DND-41 (cell line): ENCODE results near the gene SLC6A18.

Source experiments
- ATAC-seq: fragments of 200-7000 bp; cut with Tn5 transposase; 3 replicates; pipeline ENCODE4 v1.9.1; 2021; ENCODE audit warnings: low read depth; ENCODE audit not compliant: insufficient read depth
- DNase-seq: peaks from one replicate; pipeline ENCODE4 v3.0.0-alpha.2; 2020
- H2AFZ ChIP-seq: 2 replicates; pipeline ENCODE4 v1.6.0; 2012; ENCODE audit warnings: low read depth, low read length
- H3K27ac ChIP-seq: 2 replicates; pipeline ENCODE4 v1.5.1; 2012; ENCODE audit warnings: low read length, inconsistent platforms
- H3K27me3 ChIP-seq: fragments of 200-600 bp; sonication (generic); 2 replicates; pipeline ENCODE4 v1.6.0; 2012; ENCODE audit warnings: low read length, mild to moderate bottlenecking, inconsistent platforms; ENCODE audit not compliant: insufficient read depth, poor library complexity
- H3K36me3 ChIP-seq: 2 replicates; pipeline ENCODE4 v1.5.1; 2012; ENCODE audit warnings: low read length, inconsistent platforms; ENCODE audit not compliant: insufficient read depth
- H3K4me1 ChIP-seq: 2 replicates; pipeline ENCODE4 v1.5.1; 2012; ENCODE audit warnings: mild to moderate bottlenecking, low read length; ENCODE audit not compliant: insufficient read depth
- H3K4me2 ChIP-seq: 2 replicates; pipeline ENCODE4 v1.6.0; 2012; ENCODE audit warnings: mild to moderate bottlenecking, moderate library complexity, low read length, inconsistent platforms; ENCODE audit not compliant: insufficient read depth
- H3K4me3 ChIP-seq, 2 experiments: fragments of 200-600 bp in 1 of 2; shearing (Covaris generic) in 1 of 2; 2 replicates each; pipeline ENCODE4 v1.5.1; 2012 to 2016; ENCODE audit warnings: inconsistent platforms in 2 of 2, low read length in 2 of 2, mild to moderate bottlenecking in 2 of 2, low read depth in 1 of 2, moderate library complexity in 1 of 2
- H3K79me2 ChIP-seq: 2 replicates; pipeline ENCODE4 v1.6.0; 2012; ENCODE audit warnings: low read length, inconsistent platforms; ENCODE audit not compliant: insufficient read depth
- H3K9ac ChIP-seq: 2 replicates; pipeline ENCODE4 v1.6.0; 2012; ENCODE audit warnings: low read depth, mild to moderate bottlenecking, inconsistent platforms, low read length, moderate library complexity
- H3K9me3 ChIP-seq: 2 replicates; pipeline ENCODE4 v1.5.1; 2012; ENCODE audit warnings: low read length, moderate library complexity, mild to moderate bottlenecking, inconsistent platforms; ENCODE audit not compliant: insufficient read depth, severe bottlenecking
- H4K20me1 ChIP-seq: 2 replicates; pipeline ENCODE4 v1.6.0; 2012; ENCODE audit warnings: low read length; ENCODE audit not compliant: insufficient read depth
- EZH2 ChIP-seq: IDR thresholded peaks from 3 replicates; pipeline ENCODE4 v1.6.1; 2012; ENCODE audit warnings: borderline replicate concordance, low read depth, mild to moderate bottlenecking, moderate library complexity, low read length, inconsistent platforms; ENCODE audit not compliant: severe bottlenecking
- TF ChIP-seq, protein P1 (sequence below): IDR thresholded peaks from 2 replicates; pipeline ENCODE4 v1.5.1; 2012; ENCODE audit warnings: borderline replicate concordance, low read length, moderate library complexity, mild to moderate bottlenecking; ENCODE audit not compliant: poor library complexity, severe bottlenecking; ENCODE audit errors: extremely low read depth

The SLC6A18 gene

DNA sequence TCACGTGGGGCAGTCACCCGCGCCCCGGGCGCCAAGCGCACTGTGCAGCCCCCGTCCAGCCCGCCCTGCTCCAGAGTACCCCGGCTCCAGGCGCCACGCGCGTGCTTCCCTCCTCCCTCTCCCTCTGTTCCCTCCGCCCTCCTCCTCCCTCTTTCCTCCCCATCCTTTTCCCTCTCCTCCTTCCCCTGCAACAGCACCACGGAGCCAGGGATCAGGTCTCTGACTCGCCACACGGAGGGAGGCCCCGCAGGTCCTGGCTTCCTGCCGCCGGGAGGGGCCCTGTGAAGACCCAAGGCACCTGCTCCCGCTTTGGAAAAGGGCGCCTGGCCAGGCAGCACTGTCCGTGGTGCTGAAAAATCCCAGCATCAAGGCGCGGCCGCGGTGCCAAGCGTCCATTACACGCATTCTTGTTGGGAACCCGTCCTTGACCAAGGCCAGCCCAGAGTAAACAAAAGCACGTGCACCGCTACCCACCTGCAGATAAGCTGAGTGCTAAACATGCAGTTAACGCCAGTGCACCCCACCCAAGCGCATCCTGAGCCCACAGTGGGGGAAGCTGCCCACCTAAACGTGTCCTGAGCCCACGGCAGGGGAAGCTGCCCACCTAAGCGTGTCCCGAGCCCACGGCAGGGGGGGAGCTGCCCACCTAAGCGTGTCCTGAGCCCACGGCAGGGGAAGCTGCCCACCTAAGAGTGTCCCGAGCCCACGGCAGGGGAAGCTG, 21.7 kb downstream of the SLC6A18 start:
- Histone ChIP-seq H3K4me2 (no peak overlapping the region), H3K27me3 (no peaks in the 10 kb centered on the region), H3K9ac (no peak overlapping the region), H3K27ac (no peak overlapping the region), H3K36me3 (no peaks in the 10 kb centered on the region), H3K4me3 (no peak overlapping the region), H4K20me1 (peaks cover 5% of the 10 kb centered on the region; the same call in 1 of the 2 replicates), H3K79me2 (no peaks in the 10 kb centered on the region), H3K9me3 (no peaks in the 10 kb centered on the region), H3K4me1 (no peaks in the 10 kb centered on the region), H2AFZ (no peak overlapping the region)
- DNase-seq (peak; percentile 30), ATAC-seq (no peak)
- TF ChIP-seq, protein P1, sequence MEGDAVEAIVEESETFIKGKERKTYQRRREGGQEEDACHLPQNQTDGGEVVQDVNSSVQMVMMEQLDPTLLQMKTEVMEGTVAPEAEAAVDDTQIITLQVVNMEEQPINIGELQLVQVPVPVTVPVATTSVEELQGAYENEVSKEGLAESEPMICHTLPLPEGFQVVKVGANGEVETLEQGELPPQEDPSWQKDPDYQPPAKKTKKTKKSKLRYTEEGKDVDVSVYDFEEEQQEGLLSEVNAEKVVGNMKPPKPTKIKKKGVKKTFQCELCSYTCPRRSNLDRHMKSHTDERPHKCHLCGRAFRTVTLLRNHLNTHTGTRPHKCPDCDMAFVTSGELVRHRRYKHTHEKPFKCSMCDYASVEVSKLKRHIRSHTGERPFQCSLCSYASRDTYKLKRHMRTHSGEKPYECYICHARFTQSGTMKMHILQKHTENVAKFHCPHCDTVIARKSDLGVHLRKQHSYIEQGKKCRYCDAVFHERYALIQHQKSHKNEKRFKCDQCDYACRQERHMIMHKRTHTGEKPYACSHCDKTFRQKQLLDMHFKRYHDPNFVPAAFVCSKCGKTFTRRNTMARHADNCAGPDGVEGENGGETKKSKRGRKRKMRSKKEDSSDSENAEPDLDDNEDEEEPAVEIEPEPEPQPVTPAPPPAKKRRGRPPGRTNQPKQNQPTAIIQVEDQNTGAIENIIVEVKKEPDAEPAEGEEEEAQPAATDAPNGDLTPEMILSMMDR, result no peak
- no peak for TF ChIP-seq EZH2

DNA sequence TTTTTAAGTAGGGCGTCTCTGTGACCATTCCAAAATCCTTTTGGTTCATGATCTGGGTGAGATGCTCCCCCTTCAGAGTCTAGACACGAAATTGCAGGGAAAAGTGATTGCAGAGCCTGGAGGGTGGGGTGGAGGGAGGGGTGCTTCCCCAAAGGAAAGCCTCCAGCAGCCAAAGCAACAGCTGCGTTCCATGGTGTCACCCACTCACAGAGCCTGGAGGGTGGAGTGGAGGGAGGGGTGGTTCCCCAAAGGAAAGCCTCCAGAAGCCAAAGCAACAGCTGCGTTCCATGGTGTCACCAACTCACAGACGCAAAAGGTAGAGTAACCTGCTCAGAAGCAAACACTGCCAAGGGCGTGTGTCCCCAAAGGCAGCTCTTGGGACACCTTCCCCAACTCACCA, 22.6 kb downstream of the SLC6A18 start:
- Histone ChIP-seq H3K27ac (no peak overlapping the region), H4K20me1 (peaks cover 5% of the 10 kb centered on the region; the same call in 1 of the 2 replicates), H3K36me3 (no peaks in the 10 kb centered on the region), H3K4me1 (no peaks in the 10 kb centered on the region), H3K9me3 (no peaks in the 10 kb centered on the region), H3K79me2 (no peaks in the 10 kb centered on the region), H3K27me3 (no peaks in the 10 kb centered on the region), H3K4me2 (no peak overlapping the region), H2AFZ (no peak overlapping the region), H3K4me3 (no peak overlapping the region), H3K9ac (no peak overlapping the region)
- DNase-seq, result no peak
- TF ChIP-seq, protein P1, result no peak
- no peak for TF ChIP-seq EZH2
- no peak for ATAC-seq

DNA sequence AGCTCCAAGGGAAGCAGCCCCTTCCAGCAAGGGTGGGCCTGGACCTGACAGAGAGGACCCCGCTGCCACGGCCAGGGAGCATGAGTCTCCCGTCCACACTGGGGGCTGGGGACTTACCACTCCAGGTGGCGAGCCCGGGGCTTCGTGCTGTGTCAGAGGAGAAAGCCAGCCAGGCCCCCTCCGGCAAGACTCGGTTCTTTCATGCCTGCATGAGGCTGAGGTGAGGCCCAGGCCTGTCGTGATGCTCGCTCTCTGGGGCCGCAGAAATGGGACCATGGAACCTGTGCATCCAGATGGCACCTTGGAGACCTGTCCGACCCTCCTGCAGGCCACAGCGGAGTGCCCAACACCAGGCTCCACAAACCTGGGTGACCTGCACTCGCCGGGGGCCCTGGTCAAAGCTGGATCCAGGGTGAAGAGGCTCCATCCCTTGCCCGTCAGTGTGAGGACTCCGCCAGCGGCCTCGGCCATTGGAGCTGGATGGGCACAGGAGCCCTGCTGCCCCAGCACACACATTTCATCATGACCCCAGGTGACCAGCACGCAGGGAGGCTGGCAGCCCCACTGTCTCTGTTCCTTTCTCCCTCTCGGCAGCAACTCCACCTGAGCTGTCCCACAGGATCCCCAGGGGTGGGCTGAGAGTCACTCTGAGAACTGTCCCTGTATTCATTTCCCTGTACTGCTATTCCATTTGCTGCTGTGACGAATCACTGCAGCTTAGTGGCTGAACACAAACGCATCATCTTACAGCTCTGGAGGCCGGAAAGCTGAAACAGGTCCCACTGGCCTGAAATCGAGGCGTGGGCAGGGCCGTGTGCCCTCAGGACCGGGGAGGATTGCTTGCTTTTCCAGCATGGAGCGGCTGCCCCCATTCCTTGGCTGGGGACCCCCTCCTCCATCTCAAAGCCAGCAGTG, 24.4 kb downstream of the SLC6A18 start:
- Histone ChIP-seq H3K9me3 (no peaks in the 10 kb centered on the region), H4K20me1 (peaks cover 5% of the 10 kb centered on the region; the same call in 1 of the 2 replicates), H3K9ac (no peak overlapping the region), H2AFZ (no peak overlapping the region), H3K4me2 (no peak overlapping the region), H3K27me3 (no peaks in the 10 kb centered on the region), H3K4me3 (no peak overlapping the region), H3K4me1 (peaks cover 7% of the 10 kb centered on the region), H3K79me2 (no peaks in the 10 kb centered on the region), H3K36me3 (no peaks in the 10 kb centered on the region), H3K27ac (no peak overlapping the region)
- no peak for TF ChIP-seq EZH2
- TF ChIP-seq, protein P1, result no peak
- ATAC-seq, result no peak
- no peak for DNase-seq
